Uterus (tissue), 4 donors: Measurements from ENCODE around the gene ABCB8. TPM values are rescaled to one million over a fixed set of nuclear protein-coding genes. Genes with fewer than 3 reads are reported as not detected.

Experiments
- DNase-seq, 2 donors: peaks; one replicate each; pipeline ENCODE4 v3.0.0-alpha.2; 2019 to 2020
- H3K27ac ChIP-seq, 2 donors: fragments of 200-600 bp; sonication (generic); 1 replicate in 1 of 2; 2 replicates in 1 of 2; pipeline ENCODE4 v1.5.1; 2016 to 2018
- H3K27me3 ChIP-seq, 2 donors: fragments of 200-600 bp; sonication (generic); one replicate each; pipeline ENCODE4 v1.5.1; 2018 to 2019; ENCODE audit warnings: control low read depth in 1 of 2
- H3K36me3 ChIP-seq, 2 donors: fragments of 200-600 bp; sonication (generic); one replicate each; pipeline ENCODE4 v1.5.1; 2019; ENCODE audit warnings: control low read depth in 1 of 2
- H3K4me1 ChIP-seq, 2 donors: fragments of 200-600 bp; sonication (generic); one replicate each; pipeline ENCODE4 v1.5.1; 2018 to 2019; ENCODE audit warnings: control low read depth in 1 of 2
- H3K4me3 ChIP-seq, 2 donors: fragments of 200-600 bp; sonication (generic); 1 replicate in 1 of 2; 2 replicates in 1 of 2; pipeline ENCODE4 v1.5.1; 2018 to 2019; ENCODE audit warnings: mild to moderate bottlenecking in 1 of 2
- H3K9me3 ChIP-seq, 2 donors: fragments of 200-600 bp; sonication (generic); one replicate each; pipeline ENCODE4 v1.5.1; 2019; ENCODE audit warnings: control low read depth in 1 of 2
- POLR2A ChIP-seq, 2 donors: fragments of 450-650 bp; IDR thresholded peaks; one replicate each; pipeline ENCODE4 v1.6.1; 2016; ENCODE audit warnings: antibody characterized with exemption in 2 of 2, mild to moderate bottlenecking in 1 of 2, moderate library complexity in 1 of 2
- intact Hi-C: fragments of 100-400 bp; cut with DNase I; formaldehyde crosslinking; loops from one replicate; pipeline ENCODE4 v1.15.1; 2023; ENCODE audit warnings: low total_unique reads
- total RNA-seq, 4 donors: library from RNA; depleted of rRNA in 3 of 4; stranded (reverse); fragments of >200 nt in 3 of 4; gene quantifications; one replicate each; pipeline versions ENCODE4 v1.1.0 to v1.2.4, GENCODE V29; 2014 to 2023
- TF ChIP-seq, protein P1 (sequence below), 4 experiments: fragments of 200-600 bp in 2 of 4; fragments of 450-650 bp in 2 of 4; sonication (generic) in 2 of 4; IDR thresholded peaks; one replicate each; pipeline ENCODE4 v1.5.1; 2016 to 2019; ENCODE audit warnings: antibody characterized with exemption in 4 of 4, mild to moderate bottlenecking in 2 of 4, moderate library complexity in 1 of 4
- donor health status: DM: yes; HTN: yes; CAD: no.

ABCB8 gene
- total RNA-seq, 4 donors from 2014 or later, result 18.7 to 54.3 (median 26.0) TPM

DNA sequence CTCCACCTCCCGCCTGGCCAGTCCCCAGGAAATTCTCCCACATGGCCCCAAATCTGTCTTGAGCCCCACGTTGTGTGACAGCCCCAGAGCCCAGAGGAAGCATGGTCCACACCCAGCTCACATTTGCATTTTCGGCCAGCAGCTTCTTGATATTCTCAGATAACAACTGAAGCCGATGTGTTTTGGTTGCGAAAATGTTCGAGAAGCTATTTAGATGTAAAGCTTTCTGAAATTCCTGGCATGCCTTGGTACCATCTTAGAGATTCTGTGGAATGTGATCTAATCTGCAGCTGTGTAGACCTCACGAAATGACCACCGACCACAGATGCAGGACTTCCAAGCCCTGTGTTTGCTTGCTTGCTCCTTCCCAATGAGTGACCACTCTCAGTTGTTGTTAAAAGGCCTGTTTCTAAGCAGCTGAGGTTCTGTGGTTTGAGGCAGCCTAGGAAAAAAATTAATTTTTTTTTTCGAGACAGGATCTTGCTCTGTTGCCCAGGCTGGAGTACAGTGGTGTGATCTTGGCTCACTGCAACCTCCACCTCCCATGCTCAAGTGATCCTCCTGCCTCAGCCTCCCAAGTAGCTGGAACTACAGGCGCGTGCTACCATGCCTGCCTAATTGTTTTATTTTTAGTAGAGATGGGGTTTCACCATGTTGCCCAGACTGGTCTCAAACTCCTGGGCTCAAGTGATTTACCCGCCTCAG, 40.0 kb downstream of the ABCB8 start:
- no peak for DNase-seq
- Histone ChIP-seq H3K9me3 (no peaks in the 10 kb centered on the region), H3K36me3 (no peaks in the 10 kb centered on the region), H3K27ac (no peak overlapping the region), H3K27me3 (no peaks in the 10 kb centered on the region), H3K4me1 (no peaks in the 10 kb centered on the region), H3K4me3 (no peak overlapping the region)
- TF ChIP-seq, protein P1, sequence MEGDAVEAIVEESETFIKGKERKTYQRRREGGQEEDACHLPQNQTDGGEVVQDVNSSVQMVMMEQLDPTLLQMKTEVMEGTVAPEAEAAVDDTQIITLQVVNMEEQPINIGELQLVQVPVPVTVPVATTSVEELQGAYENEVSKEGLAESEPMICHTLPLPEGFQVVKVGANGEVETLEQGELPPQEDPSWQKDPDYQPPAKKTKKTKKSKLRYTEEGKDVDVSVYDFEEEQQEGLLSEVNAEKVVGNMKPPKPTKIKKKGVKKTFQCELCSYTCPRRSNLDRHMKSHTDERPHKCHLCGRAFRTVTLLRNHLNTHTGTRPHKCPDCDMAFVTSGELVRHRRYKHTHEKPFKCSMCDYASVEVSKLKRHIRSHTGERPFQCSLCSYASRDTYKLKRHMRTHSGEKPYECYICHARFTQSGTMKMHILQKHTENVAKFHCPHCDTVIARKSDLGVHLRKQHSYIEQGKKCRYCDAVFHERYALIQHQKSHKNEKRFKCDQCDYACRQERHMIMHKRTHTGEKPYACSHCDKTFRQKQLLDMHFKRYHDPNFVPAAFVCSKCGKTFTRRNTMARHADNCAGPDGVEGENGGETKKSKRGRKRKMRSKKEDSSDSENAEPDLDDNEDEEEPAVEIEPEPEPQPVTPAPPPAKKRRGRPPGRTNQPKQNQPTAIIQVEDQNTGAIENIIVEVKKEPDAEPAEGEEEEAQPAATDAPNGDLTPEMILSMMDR (IDR thresholded peaks at IDR 0.05), result no peak
- TF ChIP-seq POLR2A (IDR thresholded peaks at IDR 0.05), result no peak
- intact Hi-C loops, result no loop called here

GRCh38 chr7:151069841-151070573, 41.8 kb downstream of the ABCB8 start:
- Histone ChIP-seq H3K36me3 (no peaks in the 10 kb centered on the region), H3K27me3 (no peaks in the 10 kb centered on the region), H3K4me3 (no peak overlapping the region), H3K9me3 (no peaks in the 10 kb centered on the region), H3K4me1 (no peaks in the 10 kb centered on the region), H3K27ac (no peak overlapping the region)
- intact Hi-C loops, result no loop called here
- TF ChIP-seq, protein P1 (IDR thresholded peaks at IDR 0.05), result no peak
- no peak for TF ChIP-seq POLR2A (IDR thresholded peaks at IDR 0.05)
- DNase-seq, result no peak

DNA sequence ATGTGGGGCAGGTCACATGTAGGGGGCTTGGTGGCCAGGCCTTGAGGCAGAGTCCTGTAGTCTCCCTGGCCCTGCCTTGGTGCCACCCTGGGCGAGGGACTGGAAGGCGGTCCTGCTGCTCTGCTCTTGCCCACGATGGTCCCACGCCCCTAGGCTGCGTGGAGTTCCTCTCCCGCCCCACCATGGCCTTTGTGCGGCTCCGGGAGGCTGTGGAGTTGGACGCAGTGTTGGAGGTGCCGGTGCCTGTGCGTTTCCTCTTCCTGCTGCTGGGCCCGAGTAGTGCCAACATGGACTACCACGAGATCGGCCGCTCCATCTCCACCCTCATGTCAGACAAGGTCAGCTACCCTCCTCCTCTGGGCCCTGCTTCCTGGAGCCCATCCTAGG, 42.3 kb downstream of the ABCB8 start:
- Histone ChIP-seq H3K9me3 (no peaks in the 10 kb centered on the region), H3K4me1 (no peaks in the 10 kb centered on the region), H3K4me3 (no peak overlapping the region), H3K27me3 (no peaks in the 10 kb centered on the region), H3K27ac (no peak overlapping the region), H3K36me3 (no peaks in the 10 kb centered on the region)
- no peak for DNase-seq
- intact Hi-C loops, result no loop called here
- TF ChIP-seq POLR2A (IDR thresholded peaks at IDR 0.05), result no peak
- TF ChIP-seq, protein P1 (IDR thresholded peaks at IDR 0.05), result no peak

GRCh38 chr7:151071032-151071866, 43.0 kb downstream of the ABCB8 start:
- H3K4me1 ChIP-seq, result no peaks in the 10 kb centered on the region
- intact Hi-C loops, result no loop called here

More at GRCh38 chr7:151071032-151071866, 43.0 kb downstream of the ABCB8 start:
- Histone ChIP-seq H3K9me3 (no peaks in the 10 kb centered on the region), H3K36me3 (no peaks in the 10 kb centered on the region), H3K27ac (no peak overlapping the region), H3K27me3 (no peaks in the 10 kb centered on the region), H3K4me3 (no peak overlapping the region)
- no peak for DNase-seq
- no peak for TF ChIP-seq POLR2A (IDR thresholded peaks at IDR 0.05)
- TF ChIP-seq, protein P1 (IDR thresholded peaks at IDR 0.05), result no peak
